C4-2B (cell line): ENCODE results near the gene IQCM.

Source experiments
- CTCF ChIP-seq: fragments of 450-650 bp; conservative IDR thresholded peaks from 2 replicates; pipeline ENCODE4 v1.5.1; 2017; ENCODE audit warnings: mild to moderate bottlenecking
- ZFX ChIP-seq: fragments of 450-650 bp; IDR thresholded peaks from 2 replicates; pipeline ENCODE4 v1.6.1; 2017

GRCh38 chr4:149630064-149630463, 185.6 kb downstream of the IQCM start:
- TF ChIP-seq CTCF (no peak), ZFX (no peak)
